ENCODE measurements around the gene SORCS2. TPM values are rescaled to one million over a fixed set of nuclear protein-coding genes. Genes with fewer than 3 reads are reported as not detected.

SORCS2 gene
- total RNA-seq, 2 donors from 2014 or later, result 1.0 to 4.4 TPM

- no peak for DNase-seq (ENCODE audit: low spot score)
- intact Hi-C loops (cut with DNase I), result no loop called here
- WGBS, result 90% methylated on average over 8 of the region's 11 CpGs
- Histone ChIP-seq H3K27me3 (replicated peaks; ENCODE audit: insufficient read depth) (peaks cover 2% of the 10 kb centered on the region), H3K36me3 (no peaks in the 10 kb centered on the region), H3K9me3 (no peaks in the 10 kb centered on the region), H3K4me3 (no peak overlapping the region), H3K4me1 (replicated peaks) (no peaks in the 10 kb centered on the region), H3K27ac (no peak overlapping the region)
- TF ChIP-seq POLR2AphosphoS5 (IDR thresholded peaks at IDR 0.05), result no peak
- TF ChIP-seq POLR2A (IDR thresholded peaks at IDR 0.05), result no peak
- TF ChIP-seq CTCF (IDR thresholded peaks at IDR 0.05), result no peak
Measured at GRCh38 chr4:7637971-7638370, 445.6 kb downstream of the SORCS2 start.

- no peaks in the 10 kb centered on the region for H3K9me3 ChIP-seq
Measured at GRCh38 chr4:7638489-7638888, 446.2 kb downstream of the SORCS2 start.

GRCh38 chr4:7638984-7639789, 446.8 kb downstream of the SORCS2 start:
- DNase-seq (ENCODE audit: low spot score), result no peak
- TF ChIP-seq CTCF (IDR thresholded peaks at IDR 0.05) (no peak), POLR2A (IDR thresholded peaks at IDR 0.05) (no peak), POLR2AphosphoS5 (IDR thresholded peaks at IDR 0.05) (no peak)
- intact Hi-C loops (cut with DNase I), result no loop called here
- no peak overlapping the region for H3K4me3 ChIP-seq
- peaks cover 2% of the 10 kb centered on the region for H3K27me3 ChIP-seq (replicated peaks; ENCODE audit: insufficient read depth)
- H3K9me3 ChIP-seq, result no peaks in the 10 kb centered on the region
- no peak overlapping the region for H3K27ac ChIP-seq
- 78% methylated on average over 7 of the region's 7 CpGs for WGBS
- no peaks in the 10 kb centered on the region for H3K36me3 ChIP-seq
- H3K4me1 ChIP-seq (replicated peaks), result no peaks in the 10 kb centered on the region

More at GRCh38 chr4:7638489-7638888, 446.2 kb downstream of the SORCS2 start:
- H3K27ac ChIP-seq, result no peak overlapping the region
- no peak for TF ChIP-seq CTCF (IDR thresholded peaks at IDR 0.05)
- no peak for TF ChIP-seq POLR2A (IDR thresholded peaks at IDR 0.05)
- TF ChIP-seq POLR2AphosphoS5 (IDR thresholded peaks at IDR 0.05), result no peak
- intact Hi-C loops (cut with DNase I), result no loop called here
- WGBS, result 93% methylated on average over 11 of the region's 12 CpGs
- H3K27me3 ChIP-seq (replicated peaks; ENCODE audit: insufficient read depth), result peaks cover 2% of the 10 kb centered on the region
- DNase-seq (ENCODE audit: low spot score), result no peak
- no peaks in the 10 kb centered on the region for H3K36me3 ChIP-seq
- H3K4me3 ChIP-seq, result no peak overlapping the region
- no peaks in the 10 kb centered on the region for H3K4me1 ChIP-seq (replicated peaks)

- intact Hi-C loops (cut with DNase I), result no loop called here
- H3K4me1 ChIP-seq (replicated peaks), result no peaks in the 10 kb centered on the region
- H3K27me3 ChIP-seq (replicated peaks; ENCODE audit: insufficient read depth), result peaks cover 2% of the 10 kb centered on the region
- no peak overlapping the region for H3K4me3 ChIP-seq
- no peak for DNase-seq (ENCODE audit: low spot score)
- no peaks in the 10 kb centered on the region for H3K36me3 ChIP-seq
- H3K27ac ChIP-seq, result no peak overlapping the region
- TF ChIP-seq CTCF (IDR thresholded peaks at IDR 0.05) (no peak), POLR2AphosphoS5 (IDR thresholded peaks at IDR 0.05) (no peak), POLR2A (IDR thresholded peaks at IDR 0.05) (no peak)
- 86% methylated on average over 6 of the region's 6 CpGs for WGBS
- no peaks in the 10 kb centered on the region for H3K9me3 ChIP-seq
Measured at GRCh38 chr4:7640136-7640535, 447.8 kb downstream of the SORCS2 start.

- intact Hi-C loops (cut with DNase I), result no loop called here
- no peaks in the 10 kb centered on the region for H3K4me1 ChIP-seq (replicated peaks)
- no peaks in the 10 kb centered on the region for H3K36me3 ChIP-seq
- H3K4me3 ChIP-seq, result no peak overlapping the region
- H3K27me3 ChIP-seq (replicated peaks; ENCODE audit: insufficient read depth), result peaks cover 2% of the 10 kb centered on the region
- TF ChIP-seq POLR2A (IDR thresholded peaks at IDR 0.05), result no peak
- no peak for TF ChIP-seq CTCF (IDR thresholded peaks at IDR 0.05)
- TF ChIP-seq POLR2AphosphoS5 (IDR thresholded peaks at IDR 0.05), result no peak
- DNase-seq (ENCODE audit: low spot score), result no peak
- no peak overlapping the region for H3K27ac ChIP-seq
- H3K9me3 ChIP-seq, result no peaks in the 10 kb centered on the region
Measured at GRCh38 chr4:7641712-7642111, 449.4 kb downstream of the SORCS2 start.

Data from prostate gland (tissue), 2 donors.